GM12878 (cell line): ENCODE measurements around the gene SIX3. TPM values are rescaled to one million over a fixed set of nuclear protein-coding genes. Genes with fewer than 3 reads are reported as not detected.

Experiments used
- ATAC-seq: fragments of 200-7000 bp; cut with Tn5 transposase; 3 replicates; pipeline ENCODE4 v1.9.1; 2020; ENCODE audit warnings: mild to moderate bottlenecking, moderate library complexity
- BruUV-seq: library from RNA; stranded (reverse); fragments of 400-500 nt; replicated peaks from 2 replicates; lab custom pipeline; 2021; lab: Mats Ljungman, UMichigan
- CTCF ChIA-PET: fragments of 300-600 bp; sonication (Branson Sonifier 250); formaldehyde crosslinking; extraction: SDS; loops from one replicate; lab custom pipeline; 2021; ENCODE audit warnings: inconsistent platforms; lab: Yijun Ruan, JAX
- POLR2A ChIA-PET: fragments of 350-600 bp; formaldehyde crosslinking; extraction: SDS; loops from one replicate; lab custom pipeline; 2021; ENCODE audit warnings: inconsistent platforms; lab: Charles Lee
- RAD21 ChIA-PET: fragments of 300-600 bp; sonication (Branson Sonifier 250); formaldehyde crosslinking; loops from one replicate; lab custom pipeline; 2023; ENCODE audit warnings: antibody characterized with exemption; ENCODE audit not compliant: unreplicated experiment; lab: Charles Lee
- SMC1A ChIA-PET: fragments of 300-600 bp; sonication (Branson Sonifier 250); formaldehyde crosslinking; loops from one replicate; lab custom pipeline; 2023; ENCODE audit not compliant: unreplicated experiment, uncharacterized antibody; lab: Charles Lee
- DNase-seq: peaks from one replicate; pipeline ENCODE4 v3.0.0-alpha.2; 2011; ENCODE audit warnings: low read depth, low spot score
- FAIRE-seq: peaks from 3 replicates; lab custom pipeline; 2011; peaks lifted over from hg19 to GRCh38; lab: Jason Lieb, UNC
- H2AFZ ChIP-seq: 2 replicates; pipeline ENCODE4 v1.6.0; 2011; ENCODE audit warnings: low read depth, low read length, control low read depth; ENCODE audit not compliant: control insufficient read depth
- H3K27ac ChIP-seq: 2 replicates; pipeline ENCODE4 v1.5.1; 2011; ENCODE audit warnings: control low read depth; ENCODE audit not compliant: control insufficient read depth, insufficient read depth
- H3K27me3 ChIP-seq, 2 experiments: replicated peaks in 1 of 2; 2 replicates each; pipeline versions ENCODE4 v1.6.0 to v1.6.1; 2011; ENCODE audit warnings: low read length in 1 of 2; ENCODE audit not compliant: control insufficient read depth in 2 of 2, insufficient read depth in 2 of 2
- H3K36me3 ChIP-seq, 2 experiments: 2 replicates each; pipeline ENCODE4 v1.5.1; 2011; ENCODE audit warnings: low read length in 1 of 2; ENCODE audit not compliant: control insufficient read depth in 2 of 2, insufficient read depth in 2 of 2
- H3K4me1 ChIP-seq: 2 replicates; pipeline ENCODE4 v1.6.1; 2011; ENCODE audit warnings: mild to moderate bottlenecking, low read length, moderate library complexity, mixed read lengths; ENCODE audit not compliant: control insufficient read depth, insufficient read depth
- H3K4me2 ChIP-seq: 2 replicates; pipeline ENCODE4 v1.6.0; 2011; ENCODE audit warnings: control low read depth; ENCODE audit not compliant: control insufficient read depth, insufficient read depth
- H3K4me3 ChIP-seq: fragments of 200-600 bp; sonication (generic); 2 replicates; pipeline ENCODE4 v1.5.1; 2016
- H3K79me2 ChIP-seq: 2 replicates; pipeline ENCODE4 v1.6.0; 2011; ENCODE audit warnings: low read length; ENCODE audit not compliant: control insufficient read depth, insufficient read depth
- H3K9ac ChIP-seq: 2 replicates; pipeline ENCODE4 v1.8.0; 2011; ENCODE audit warnings: low read length, control low read depth, mixed read lengths; ENCODE audit not compliant: control insufficient read depth, insufficient read depth
- H3K9me3 ChIP-seq: replicated peaks from 3 replicates; pipeline ENCODE4 v1.5.1; 2011; ENCODE audit warnings: mild to moderate bottlenecking, low read length; ENCODE audit not compliant: control insufficient read depth, insufficient read depth
- H4K20me1 ChIP-seq: 2 replicates; pipeline ENCODE4 v1.6.0; 2011; ENCODE audit not compliant: control insufficient read depth, insufficient read depth
- FOS ChIP-seq: IDR thresholded peaks from 3 replicates; pipeline ENCODE4 v1.6.1; 2011; ENCODE audit warnings: borderline replicate concordance; ENCODE audit not compliant: insufficient read length; ENCODE audit errors: extremely low read depth
- MYB ChIP-seq: fragments of 150-350 bp; IDR thresholded peaks from 2 replicates; pipeline ENCODE4 v1.6.1; 2014; ENCODE audit warnings: mild to moderate bottlenecking, low read depth, low read length, borderline replicate concordance
- NRF1 ChIP-seq: conservative IDR thresholded peaks from 2 replicates; pipeline ENCODE4 v1.6.1; 2011; ENCODE audit warnings: mild to moderate bottlenecking, low read depth, low read length, improper control_type of control experiment
- RAD51 ChIP-seq: fragments of 450-650 bp; IDR thresholded peaks from 2 replicates; pipeline ENCODE4 v1.6.1; 2016; ENCODE audit warnings: moderate library complexity, mild to moderate bottlenecking, inconsistent platforms
- RUNX3 ChIP-seq: IDR thresholded peaks from 2 replicates; pipeline ENCODE4 v1.6.1; 2012; ENCODE audit warnings: low read length, inconsistent platforms
- WGBS: methylation state at CpG from one replicate; pipeline ENCODE4 v1.1.6; 2016; ENCODE audit warnings: low lambda C conversion rate; ENCODE audit not compliant: insufficient replicate concordance, insufficient coverage; ENCODE audit errors: missing lambda C conversion rate; 5-methylcytosine and 5-hydroxymethylcytosine counted together
- in situ Hi-C: fragments of 300-500 bp; cut with MboI; formaldehyde crosslinking; loops from 9 replicates; pipeline ENCODE4 v1.14.3; 2018; ENCODE audit warnings: mixed read lengths
- intact Hi-C: fragments of 100-400 bp; cut with micrococcal nuclease; formaldehyde crosslinking; loops from one replicate; pipeline ENCODE4 v1.14.2; 2022; ENCODE audit not compliant: unreplicated experiment
- polyA plus RNA-seq, 11 experiments: library from polyadenylated mRNA; depleted of rRNA in 4 of 11; unstranded in 6 of 11; stranded (reverse) in 5 of 11; fragments of >200 nt; fragmentation: Nextera tagmentation in 4 of 11; fragmentation: Illumina TruSeq in 1 of 11; extraction: Ambion mirVana in 4 of 11; extraction: Trizol in 1 of 11; gene quantifications; 1 replicate in 1 of 11; 2 replicates in 10 of 11; pipeline versions ENCODE4 v1.2.1 to v1.2.3, GENCODE V29; 2011 to 2016; ENCODE audit warnings: inconsistent platforms in 2 of 11, missing spikeins in 2 of 11, low read depth in 1 of 11
- total RNA-seq, 4 experiments: library from RNA; depleted of rRNA in 3 of 4; stranded (reverse); fragments of >200 nt in 3 of 4; fragmentation: Illumina TruSeq in 1 of 4; extraction: Trizol in 1 of 4; gene quantifications; 2 replicates each; pipeline versions ENCODE4 v1.2.1 to v1.2.3, GENCODE V29; 2013 to 2021
- TF ChIP-seq, protein P1 (sequence below): fragments of 450-650 bp; IDR thresholded peaks from 2 replicates; pipeline ENCODE4 v1.6.1; 2017; ENCODE audit warnings: mild to moderate bottlenecking, low read depth, inconsistent platforms; ENCODE audit not compliant: poor library complexity, severe bottlenecking
- TF ChIP-seq, protein P2 (sequence below): fragments of 450-650 bp; IDR thresholded peaks from 2 replicates; pipeline ENCODE4 v1.6.1; 2014; ENCODE audit warnings: mild to moderate bottlenecking
- TF ChIP-seq, protein P3 (sequence below): fragments of 450-650 bp; IDR thresholded peaks from 2 replicates; pipeline ENCODE4 v1.6.1; 2017; ENCODE audit warnings: low read depth, mild to moderate bottlenecking, moderate library complexity
- TF ChIP-seq, protein P4 (sequence below): fragments of 450-650 bp; IDR thresholded peaks from 2 replicates; pipeline ENCODE4 v1.6.1; 2018; ENCODE audit warnings: mild to moderate bottlenecking, low read depth, moderate library complexity; ENCODE audit not compliant: partially characterized antibody
- TF ChIP-seq, protein P5 (sequence below): IDR thresholded peaks from 2 replicates; pipeline ENCODE4 v1.6.1; 2011; ENCODE audit warnings: low read depth, low read length, improper control_type of control experiment, borderline replicate concordance

The SIX3 gene
- total and polyA plus RNA-seq, 10 of the 15 experiments (the other 5 are each of a cell fraction or from before 2014, with no cell fraction given), result 0.05 to 0.42 (median 0.13) TPM; not detected in 4

DNA sequence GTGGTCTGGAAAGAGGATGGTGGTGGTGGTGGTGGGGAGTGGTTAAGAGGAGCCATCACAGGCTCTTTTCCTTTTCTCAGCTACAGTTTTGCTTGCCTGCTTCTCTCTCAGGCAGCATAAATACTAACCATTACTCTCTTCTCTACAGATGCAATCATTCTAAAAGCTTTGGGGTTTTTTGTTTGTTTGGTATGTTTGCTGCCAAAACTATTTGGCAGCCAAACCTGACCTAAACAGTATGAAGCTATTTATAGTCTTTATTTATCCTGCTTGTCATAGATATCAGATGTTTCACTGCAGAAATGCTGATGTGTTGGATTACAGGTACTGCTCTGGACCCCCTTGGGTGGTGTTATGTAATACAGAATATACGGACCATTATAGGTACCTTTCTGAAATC is 15.3 kb downstream of the SIX3 start:
- H3K27me3 ChIP-seq, result peaks cover 6 to 27% of the 10 kb centered on the region in 2 experiments
- no peak for TF ChIP-seq FOS
- TF ChIP-seq, protein P1, sequence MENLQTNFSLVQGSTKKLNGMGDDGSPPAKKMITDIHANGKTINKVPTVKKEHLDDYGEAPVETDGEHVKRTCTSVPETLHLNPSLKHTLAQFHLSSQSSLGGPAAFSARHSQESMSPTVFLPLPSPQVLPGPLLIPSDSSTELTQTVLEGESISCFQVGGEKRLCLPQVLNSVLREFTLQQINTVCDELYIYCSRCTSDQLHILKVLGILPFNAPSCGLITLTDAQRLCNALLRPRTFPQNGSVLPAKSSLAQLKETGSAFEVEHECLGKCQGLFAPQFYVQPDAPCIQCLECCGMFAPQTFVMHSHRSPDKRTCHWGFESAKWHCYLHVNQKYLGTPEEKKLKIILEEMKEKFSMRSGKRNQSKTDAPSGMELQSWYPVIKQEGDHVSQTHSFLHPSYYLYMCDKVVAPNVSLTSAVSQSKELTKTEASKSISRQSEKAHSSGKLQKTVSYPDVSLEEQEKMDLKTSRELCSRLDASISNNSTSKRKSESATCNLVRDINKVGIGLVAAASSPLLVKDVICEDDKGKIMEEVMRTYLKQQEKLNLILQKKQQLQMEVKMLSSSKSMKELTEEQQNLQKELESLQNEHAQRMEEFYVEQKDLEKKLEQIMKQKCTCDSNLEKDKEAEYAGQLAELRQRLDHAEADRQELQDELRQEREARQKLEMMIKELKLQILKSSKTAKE, result no peak
- no peak for TF ChIP-seq RAD51
- TF ChIP-seq, protein P2, sequence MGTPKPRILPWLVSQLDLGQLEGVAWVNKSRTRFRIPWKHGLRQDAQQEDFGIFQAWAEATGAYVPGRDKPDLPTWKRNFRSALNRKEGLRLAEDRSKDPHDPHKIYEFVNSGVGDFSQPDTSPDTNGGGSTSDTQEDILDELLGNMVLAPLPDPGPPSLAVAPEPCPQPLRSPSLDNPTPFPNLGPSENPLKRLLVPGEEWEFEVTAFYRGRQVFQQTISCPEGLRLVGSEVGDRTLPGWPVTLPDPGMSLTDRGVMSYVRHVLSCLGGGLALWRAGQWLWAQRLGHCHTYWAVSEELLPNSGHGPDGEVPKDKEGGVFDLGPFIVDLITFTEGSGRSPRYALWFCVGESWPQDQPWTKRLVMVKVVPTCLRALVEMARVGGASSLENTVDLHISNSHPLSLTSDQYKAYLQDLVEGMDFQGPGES, result no peak
- TF ChIP-seq NRF1, result no peak
- TF ChIP-seq, protein P3, sequence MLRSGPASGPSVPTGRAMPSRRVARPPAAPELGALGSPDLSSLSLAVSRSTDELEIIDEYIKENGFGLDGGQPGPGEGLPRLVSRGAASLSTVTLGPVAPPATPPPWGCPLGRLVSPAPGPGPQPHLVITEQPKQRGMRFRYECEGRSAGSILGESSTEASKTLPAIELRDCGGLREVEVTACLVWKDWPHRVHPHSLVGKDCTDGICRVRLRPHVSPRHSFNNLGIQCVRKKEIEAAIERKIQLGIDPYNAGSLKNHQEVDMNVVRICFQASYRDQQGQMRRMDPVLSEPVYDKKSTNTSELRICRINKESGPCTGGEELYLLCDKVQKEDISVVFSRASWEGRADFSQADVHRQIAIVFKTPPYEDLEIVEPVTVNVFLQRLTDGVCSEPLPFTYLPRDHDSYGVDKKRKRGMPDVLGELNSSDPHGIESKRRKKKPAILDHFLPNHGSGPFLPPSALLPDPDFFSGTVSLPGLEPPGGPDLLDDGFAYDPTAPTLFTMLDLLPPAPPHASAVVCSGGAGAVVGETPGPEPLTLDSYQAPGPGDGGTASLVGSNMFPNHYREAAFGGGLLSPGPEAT, result no peak
- no peak for TF ChIP-seq MYB
- TF ChIP-seq, protein P4, sequence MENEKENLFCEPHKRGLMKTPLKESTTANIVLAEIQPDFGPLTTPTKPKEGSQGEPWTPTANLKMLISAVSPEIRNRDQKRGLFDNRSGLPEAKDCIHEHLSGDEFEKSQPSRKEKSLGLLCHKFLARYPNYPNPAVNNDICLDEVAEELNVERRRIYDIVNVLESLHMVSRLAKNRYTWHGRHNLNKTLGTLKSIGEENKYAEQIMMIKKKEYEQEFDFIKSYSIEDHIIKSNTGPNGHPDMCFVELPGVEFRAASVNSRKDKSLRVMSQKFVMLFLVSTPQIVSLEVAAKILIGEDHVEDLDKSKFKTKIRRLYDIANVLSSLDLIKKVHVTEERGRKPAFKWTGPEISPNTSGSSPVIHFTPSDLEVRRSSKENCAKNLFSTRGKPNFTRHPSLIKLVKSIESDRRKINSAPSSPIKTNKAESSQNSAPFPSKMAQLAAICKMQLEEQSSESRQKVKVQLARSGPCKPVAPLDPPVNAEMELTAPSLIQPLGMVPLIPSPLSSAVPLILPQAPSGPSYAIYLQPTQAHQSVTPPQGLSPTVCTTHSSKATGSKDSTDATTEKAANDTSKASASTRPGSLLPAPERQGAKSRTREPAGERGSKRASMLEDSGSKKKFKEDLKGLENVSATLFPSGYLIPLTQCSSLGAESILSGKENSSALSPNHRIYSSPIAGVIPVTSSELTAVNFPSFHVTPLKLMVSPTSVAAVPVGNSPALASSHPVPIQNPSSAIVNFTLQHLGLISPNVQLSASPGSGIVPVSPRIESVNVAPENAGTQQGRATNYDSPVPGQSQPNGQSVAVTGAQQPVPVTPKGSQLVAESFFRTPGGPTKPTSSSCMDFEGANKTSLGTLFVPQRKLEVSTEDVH, result no peak
- TF ChIP-seq, protein P5, sequence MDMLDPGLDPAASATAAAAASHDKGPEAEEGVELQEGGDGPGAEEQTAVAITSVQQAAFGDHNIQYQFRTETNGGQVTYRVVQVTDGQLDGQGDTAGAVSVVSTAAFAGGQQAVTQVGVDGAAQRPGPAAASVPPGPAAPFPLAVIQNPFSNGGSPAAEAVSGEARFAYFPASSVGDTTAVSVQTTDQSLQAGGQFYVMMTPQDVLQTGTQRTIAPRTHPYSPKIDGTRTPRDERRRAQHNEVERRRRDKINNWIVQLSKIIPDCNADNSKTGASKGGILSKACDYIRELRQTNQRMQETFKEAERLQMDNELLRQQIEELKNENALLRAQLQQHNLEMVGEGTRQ, result no peak
- TF ChIP-seq RUNX3, result no peak

More for the DNA sequence above, 15.3 kb downstream of the SIX3 start:
- ChIA-PET SMC1A (interaction anchor here (0.6 to 6.2 kb wide), 21 partner anchors 11 to 713 kb away, joined by 3 to 130 read pairs (median 7); no protein-coding TSS in a partner anchor), CTCF (interaction anchor here (0.7 to 11.2 kb wide), 28 partner anchors 11 to 913 kb away, joined by 3 to 321 read pairs (median 6); no protein-coding TSS in a partner anchor), POLR2A (no interaction called here), RAD21 (interaction anchor here (0.6 to 6.4 kb wide), 16 partner anchors 16 to 911 kb away, joined by 3 to 121 read pairs (median 10); no protein-coding TSS in a partner anchor)
- Histone ChIP-seq H2AFZ (no peak overlapping the region), H3K4me1 (no peaks in the 10 kb centered on the region; the same call in 1 of the 2 replicates), H3K4me3 (no peak overlapping the region), H3K9me3 (no peaks in the 10 kb centered on the region; the same call in 2 of the 3 replicates), H3K4me2 (no peak overlapping the region), H3K79me2 (no peaks in the 10 kb centered on the region), H3K9ac (no peak overlapping the region), H3K36me3 (no peaks in the 10 kb centered on the region), H4K20me1 (no peaks in the 10 kb centered on the region; the same call in 1 of the 2 replicates), H3K27ac (no peak overlapping the region)
- DNase-seq (no peak), FAIRE-seq (no peak), ATAC-seq (no peak)
- intact Hi-C loops (loop anchor here (5.0 to 10.0 kb wide), 4 partner anchors 242 to 870 kb away; no protein-coding TSS in a partner anchor), in situ Hi-C loops (loop anchor here (10.0 kb wide), 3 partner anchors 402 to 912 kb away; no protein-coding TSS in a partner anchor)
- 94% methylated on average over 1 of the region's 1 CpG for WGBS
- BruUV-seq, result no TSS peak
